ENCODE measurements around the gene SSTR1.

Gene SSTR1

DNA sequence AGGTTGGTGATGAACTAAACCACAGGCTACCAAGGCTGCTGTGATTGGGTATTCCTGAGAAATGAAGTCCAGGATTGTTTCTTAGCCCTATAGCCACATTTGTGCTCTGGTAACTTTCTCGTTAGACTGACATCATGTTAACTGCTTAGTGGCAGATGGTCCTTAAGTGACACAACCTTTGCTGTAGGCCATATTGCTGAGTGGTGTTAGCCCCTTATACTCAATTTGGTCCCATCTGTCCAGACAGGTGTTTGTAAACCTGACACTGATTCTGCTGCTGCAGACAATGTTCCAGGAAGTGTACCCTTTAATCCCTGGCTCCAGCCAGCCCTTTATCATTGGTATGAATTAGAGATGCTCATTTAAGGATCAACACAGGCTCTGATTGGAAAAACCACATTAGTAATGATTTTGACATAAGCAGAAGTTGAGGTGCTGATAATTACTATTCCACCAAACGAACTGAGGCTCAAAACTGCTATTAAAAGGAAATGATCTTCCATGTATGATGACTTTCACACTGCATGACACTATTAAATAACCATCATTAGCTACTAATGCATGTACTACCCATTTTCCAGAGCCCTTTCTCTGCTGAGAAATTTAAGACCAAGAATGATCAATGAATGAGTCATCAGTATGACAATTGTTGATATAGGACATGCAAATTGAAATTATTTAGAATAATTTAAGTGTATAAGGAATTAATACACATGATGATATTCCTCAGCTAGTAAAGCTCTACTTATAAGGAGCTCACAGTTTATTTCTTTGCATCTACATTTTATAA lies 3.6 kb upstream of the SSTR1 start:
- no peak for DNase-seq

DNA sequence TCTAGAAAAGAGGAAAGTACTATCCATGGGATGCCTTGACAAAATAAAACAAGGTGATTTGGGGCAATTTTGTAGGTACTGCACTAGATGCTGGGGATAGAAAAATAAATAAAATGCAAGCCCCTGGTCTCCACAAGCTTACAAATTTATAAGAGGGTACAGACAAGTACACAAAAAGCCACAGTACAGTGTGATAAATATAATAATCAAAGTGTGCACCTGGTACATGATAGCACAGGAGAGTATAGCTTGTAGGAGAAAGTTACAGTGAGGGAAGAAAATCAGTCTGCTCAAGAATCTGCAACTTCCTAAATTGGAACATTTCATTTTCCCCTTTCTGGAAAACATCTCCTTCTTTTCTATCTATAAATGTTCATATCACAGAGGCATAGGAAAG lies 3.0 kb upstream of the SSTR1 start:
- DNase-seq, result no peak

DNA sequence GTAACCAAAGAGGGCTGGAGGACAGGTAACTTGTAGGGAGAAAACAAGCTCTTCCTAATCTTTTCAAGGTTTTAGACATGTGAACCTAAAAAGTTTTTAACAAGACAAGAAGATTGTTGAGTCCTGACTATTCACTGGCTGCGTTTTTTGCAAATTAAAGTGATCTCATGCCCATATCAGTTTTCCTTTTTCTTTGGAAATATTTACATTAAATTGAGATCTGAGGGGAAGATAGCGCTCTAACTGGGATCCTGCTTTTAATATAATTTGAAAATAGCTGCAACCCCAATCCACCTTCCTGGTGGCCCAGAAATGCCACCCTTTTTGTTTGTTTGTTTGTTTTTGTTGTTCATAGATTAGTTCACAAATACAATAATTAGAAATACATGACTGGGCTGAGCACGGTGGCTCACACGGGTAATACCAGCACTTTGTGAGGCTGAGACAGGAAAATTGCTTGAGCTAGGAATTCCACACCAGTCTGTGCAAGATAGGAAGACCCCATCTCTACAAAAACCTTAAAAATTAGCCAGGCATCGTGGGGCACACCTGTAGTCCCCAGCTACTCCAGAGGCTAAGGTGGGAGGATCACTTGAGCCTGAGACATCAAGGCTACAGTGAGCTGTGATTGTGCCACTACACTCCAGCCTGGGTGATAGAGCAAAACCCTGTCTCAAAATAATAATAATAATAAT lies 2.4 kb upstream of the SSTR1 start:
- no peak for DNase-seq

DNA sequence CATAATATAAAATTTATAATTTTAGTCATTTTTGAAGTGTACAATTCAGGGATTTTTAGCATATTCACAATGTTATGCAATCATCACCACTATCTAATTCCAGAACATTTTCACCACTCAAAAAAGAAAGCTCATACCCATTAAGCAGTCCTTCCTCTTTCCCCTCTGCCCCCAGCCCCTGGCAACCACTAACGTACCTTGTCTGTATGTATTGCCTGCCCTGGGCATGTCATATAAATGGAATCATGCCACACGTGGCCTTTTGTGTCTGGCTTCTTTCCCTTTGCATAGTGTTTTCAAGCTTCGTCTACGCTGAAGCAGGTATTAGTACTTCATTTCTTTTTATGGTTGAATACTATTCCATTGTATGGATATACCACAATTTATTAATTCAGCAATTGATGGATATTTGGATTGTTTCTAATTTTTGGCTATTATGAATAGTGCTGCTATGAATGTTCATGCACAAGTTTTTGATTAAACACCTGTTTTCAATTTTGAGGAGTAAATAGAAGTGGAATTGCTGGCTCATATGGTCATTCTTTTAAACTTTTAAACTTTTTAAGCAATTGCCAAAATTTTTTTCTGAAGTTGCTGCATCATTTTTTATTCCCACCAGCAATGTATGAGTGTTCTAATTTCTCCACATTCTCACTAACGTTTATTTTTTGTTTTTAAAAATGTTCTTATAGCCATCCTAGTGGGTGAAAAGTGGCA lies 1.6 kb upstream of the SSTR1 start:
- DNase-seq, result no peak

DNA sequence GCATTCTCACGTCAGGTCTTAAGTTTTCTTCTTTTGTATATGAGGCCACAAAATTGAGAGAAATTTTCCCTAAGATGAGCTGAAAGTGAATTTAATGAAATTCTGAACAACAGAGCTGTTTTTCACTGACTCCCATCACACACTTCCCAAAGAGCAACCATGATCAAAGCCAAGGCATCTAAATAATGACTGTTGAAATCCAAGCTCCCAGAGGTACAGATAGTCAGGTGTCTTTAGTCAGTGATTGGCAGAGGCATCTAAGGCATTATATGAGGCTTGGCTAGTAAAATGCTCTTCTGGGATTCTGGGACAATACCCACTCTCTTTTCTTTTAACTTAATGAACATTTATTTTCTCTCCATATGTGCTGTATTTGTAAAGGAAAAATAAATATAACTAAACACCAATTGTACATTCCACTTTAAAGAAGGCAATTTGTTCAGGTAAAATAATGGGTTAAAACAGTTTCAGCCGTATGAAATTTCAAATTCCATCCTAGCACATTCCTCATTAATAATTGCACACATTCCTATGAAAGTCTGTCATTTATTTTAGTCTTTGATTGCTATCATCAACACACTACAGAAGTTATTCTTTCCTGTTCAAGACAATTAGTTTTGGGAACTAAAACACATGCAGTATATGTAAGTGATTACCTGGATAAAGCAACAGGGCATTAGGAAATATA lies 871 bp upstream of the SSTR1 start:
- DNase-seq, result no peak

DNA sequence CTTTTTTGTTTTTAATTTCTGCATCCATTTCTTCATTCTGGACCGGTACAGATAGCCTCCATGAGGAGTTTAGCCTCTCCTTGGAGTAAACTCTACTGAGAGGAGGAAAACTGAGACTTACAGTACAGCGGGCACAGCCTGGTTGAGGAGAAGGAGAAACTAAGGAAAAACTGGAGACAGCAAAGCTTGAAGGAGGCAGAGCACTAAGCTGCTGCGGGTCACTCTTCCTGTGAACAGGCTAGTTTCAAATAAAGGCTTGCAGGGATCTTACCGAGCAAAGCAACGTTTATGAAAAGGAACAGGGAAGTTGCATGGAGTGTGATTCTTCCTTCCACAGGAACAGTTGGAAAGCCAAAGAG lies 348 bp upstream of the SSTR1 start:
- no peak for DNase-seq

DNA sequence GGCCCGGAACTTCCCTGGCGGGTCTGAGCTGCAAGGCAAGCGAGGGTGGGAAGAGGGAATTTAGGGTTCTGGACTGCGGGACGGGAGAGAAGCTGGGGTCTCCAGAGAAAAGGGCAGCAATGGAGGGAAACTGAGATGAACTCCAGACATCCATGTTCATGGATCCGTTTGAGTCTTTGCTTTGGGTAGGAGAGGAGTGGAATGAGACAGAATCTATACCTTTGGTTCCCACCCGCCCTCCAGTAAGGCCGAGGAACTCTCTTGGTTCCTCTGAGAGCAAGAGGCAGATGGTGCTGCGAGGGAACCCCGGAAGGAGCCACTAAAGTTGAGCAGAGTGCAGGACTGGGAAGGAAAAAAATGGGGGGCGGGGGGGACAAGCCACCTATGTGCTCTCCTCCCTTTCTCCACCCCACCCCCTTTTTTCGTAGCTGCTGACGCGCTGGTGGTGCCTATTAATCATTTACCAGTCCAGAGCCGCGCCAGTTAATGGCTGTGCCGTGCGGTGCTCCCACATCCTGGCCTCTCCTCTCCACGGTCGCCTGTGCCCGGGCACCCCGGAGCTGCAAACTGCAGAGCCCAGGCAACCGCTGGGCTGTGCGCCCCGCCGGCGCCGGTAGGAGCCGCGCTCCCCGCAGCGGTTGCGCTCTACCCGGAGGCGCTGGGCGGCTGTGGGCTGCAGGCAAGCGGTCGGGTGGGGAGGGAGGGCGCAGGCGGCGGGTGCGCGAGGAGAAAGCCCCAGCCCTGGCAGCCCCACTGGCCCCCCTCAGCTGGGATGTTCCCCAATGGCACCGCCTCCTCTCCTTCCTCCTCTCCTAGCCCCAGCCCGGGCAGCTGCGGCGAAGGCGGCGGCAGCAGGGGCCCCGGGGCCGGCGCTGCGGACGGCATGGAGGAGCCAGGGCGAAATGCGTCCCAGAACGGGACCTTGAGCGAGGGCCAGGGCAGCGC lies 1.2 kb downstream of the SSTR1 start:
- DNase-seq, result no peak

DNA sequence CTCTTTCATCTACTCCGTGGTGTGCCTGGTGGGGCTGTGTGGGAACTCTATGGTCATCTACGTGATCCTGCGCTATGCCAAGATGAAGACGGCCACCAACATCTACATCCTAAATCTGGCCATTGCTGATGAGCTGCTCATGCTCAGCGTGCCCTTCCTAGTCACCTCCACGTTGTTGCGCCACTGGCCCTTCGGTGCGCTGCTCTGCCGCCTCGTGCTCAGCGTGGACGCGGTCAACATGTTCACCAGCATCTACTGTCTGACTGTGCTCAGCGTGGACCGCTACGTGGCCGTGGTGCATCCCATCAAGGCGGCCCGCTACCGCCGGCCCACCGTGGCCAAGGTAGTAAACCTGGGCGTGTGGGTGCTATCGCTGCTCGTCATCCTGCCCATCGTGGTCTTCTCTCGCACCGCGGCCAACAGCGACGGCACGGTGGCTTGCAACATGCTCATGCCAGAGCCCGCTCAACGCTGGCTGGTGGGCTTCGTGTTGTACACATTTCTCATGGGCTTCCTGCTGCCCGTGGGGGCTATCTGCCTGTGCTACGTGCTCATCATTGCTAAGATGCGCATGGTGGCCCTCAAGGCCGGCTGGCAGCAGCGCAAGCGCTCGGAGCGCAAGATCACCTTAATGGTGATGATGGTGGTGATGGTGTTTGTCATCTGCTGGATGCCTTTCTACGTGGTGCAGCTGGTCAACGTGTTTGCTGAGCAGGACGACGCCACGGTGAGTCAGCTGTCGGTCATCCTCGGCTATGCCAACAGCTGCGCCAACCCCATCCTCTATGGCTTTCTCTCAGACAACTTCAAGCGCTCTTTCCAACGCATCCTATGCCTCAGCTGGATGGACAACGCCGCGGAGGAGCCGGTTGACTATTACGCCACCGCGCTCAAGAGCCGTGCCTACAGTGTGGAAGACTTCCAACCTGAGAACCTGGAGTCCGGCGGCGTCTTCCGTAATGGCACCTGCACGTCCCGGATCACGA lies 2.2 kb downstream of the SSTR1 start:
- no peak for DNase-seq

DNA sequence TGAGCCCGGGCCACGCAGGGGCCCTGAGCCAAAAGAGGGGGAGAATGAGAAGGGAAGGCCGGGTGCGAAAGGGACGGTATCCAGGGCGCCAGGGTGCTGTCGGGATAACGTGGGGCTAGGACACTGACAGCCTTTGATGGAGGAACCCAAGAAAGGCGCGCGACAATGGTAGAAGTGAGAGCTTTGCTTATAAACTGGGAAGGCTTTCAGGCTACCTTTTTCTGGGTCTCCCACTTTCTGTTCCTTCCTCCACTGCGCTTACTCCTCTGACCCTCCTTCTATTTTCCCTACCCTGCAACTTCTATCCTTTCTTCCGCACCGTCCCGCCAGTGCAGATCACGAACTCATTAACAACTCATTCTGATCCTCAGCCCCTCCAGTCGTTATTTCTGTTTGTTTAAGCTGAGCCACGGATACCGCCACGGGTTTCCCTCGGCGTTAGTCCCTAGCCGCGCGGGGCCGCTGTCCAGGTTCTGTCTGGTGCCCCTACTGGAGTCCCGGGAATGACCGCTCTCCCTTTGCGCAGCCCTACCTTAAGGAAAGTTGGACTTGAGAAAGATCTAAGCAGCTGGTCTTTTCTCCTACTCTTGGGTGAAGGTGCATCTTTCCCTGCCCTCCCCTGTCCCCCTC lies 3.0 kb downstream of the SSTR1 start:
- DNase-seq, result no peak

DNA sequence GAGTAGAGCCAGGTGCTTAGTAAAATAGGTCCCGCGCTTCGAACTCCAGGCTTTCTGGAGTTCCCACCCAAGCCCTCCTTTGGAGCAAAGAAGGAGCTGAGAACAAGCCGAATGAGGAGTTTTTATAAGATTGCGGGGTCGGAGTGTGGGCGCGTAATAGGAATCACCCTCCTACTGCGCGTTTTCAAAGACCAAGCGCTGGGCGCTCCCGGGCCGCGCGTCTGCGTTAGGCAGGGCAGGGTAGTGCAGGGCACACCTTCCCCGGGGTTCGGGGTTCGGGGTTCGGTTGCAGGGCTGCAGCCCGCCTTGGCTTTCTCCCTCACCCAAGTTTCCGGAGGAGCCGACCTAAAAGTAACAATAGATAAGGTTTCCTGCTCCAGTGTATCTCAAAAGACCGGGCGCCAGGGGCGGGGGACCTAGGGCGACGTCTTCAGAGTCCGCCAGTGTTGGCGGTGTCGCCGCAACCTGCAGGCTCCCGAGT lies 3.6 kb downstream of the SSTR1 start:
- no peak for DNase-seq

DNA sequence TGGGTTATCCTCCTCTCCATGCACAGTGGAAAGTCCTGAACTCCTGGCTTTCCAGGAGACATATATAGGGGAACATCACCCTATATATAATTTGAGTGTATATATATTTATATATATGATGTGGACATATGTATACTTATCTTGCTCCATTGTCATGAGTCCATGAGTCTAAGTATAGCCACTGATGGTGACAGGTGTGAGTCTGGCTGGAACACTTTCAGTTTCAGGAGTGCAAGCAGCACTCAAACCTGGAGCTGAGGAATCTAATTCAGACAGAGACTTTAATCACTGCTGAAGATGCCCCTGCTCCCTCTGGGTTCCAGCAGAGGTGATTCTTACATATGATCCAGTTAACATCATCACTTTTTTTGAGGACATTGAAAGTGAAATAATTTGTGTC lies 4.4 kb downstream of the SSTR1 start:
- DNase-seq, result no peak

DNA sequence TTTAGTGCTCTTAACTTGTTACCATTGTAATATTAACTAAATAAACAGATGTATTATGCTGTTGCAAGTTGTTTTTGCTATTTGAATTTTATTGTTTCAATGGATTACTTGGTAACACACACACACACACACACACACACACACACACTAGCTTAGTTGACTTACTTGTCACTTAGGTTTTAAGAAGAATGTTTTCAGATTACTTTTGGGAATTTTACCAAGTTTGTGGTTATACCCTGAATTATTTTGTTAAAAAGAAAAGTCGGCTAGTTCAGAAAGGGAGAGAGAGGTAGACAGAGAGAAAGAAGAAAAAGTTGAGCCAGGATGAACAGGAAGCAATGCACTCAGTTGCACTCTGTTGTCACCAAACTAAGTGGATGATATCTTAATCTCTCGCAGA lies 5.3 kb downstream of the SSTR1 start:
- no peak for DNase-seq

DNA sequence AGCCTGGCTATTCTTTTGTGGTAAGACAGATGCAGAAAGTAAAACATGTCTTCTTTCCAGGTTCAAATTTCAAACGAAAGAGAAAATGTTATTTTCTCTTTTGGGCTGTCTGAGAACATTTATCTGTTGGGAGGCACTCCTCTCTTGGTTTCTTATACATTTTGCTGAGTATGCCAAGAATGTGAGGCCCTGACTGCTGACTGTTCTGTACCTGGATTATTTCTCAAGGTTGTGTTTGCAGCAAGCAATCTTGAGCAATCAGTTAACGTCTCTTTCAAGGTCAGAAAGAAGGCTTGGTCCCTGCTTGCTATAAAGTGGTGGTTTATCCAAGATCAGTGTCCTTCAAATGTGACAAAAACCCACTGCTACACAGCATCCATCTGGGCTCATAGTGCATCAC lies 9.8 kb downstream of the SSTR1 start:
- DNase-seq, result no peak

DNA sequence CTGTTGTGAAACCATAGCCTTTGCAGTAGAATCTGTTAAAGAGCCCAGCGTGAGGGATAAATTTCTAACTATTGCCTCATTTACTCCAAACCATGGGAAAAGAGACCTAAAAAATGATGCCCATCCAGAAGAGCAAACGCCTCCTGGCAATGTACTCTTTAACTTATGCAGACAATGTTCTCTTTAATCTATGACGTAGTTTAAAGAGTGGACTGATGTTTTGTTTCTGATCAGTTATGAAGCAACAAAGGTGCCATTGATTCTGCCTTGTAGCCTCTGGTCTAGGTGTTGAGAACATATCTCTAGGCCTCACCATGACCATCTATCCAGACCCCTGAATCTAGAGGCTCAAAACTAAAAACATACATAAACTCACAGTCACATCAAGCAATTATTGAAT lies 13.4 kb downstream of the SSTR1 start:
- DNase-seq, result no peak

DNA sequence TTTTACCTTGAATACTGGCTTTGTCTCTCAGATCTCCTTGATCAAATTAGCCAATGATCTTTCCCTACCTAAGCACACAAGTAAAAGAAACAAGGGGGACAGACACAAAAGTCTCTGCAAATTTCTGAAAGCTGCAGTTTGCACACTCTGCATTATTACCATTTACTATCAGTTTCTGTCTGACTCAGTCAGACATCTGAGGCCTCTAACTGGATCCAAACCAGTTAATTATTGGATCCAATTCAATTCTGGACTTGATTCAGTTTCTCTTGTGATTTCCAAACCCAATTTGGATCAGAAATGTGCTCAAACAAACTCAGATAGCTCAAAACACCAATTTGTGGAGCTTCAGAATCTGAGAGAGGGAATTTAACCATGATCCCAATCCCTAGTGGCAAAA lies 16.6 kb downstream of the SSTR1 start:
- DNase-seq, result no peak

DNA sequence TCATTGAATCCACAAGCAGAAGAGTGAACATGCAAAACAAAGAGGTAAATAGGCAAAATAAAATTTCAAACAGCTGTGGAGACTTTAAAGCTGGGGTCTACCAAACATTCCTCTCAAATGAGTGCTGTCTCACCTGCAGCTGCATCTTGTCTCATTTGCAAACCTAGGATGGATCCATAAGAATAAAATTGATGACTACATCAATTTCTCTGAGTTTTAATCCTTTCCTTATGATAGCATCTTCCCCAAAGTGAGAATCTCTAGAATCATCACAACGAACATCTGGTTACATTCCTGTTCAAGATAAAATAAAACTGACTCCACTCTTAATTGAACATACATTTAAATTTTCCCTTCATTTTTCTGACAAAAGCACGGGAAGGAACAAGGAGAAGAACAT lies 18.2 kb downstream of the SSTR1 start:
- DNase-seq, result no peak

DNA sequence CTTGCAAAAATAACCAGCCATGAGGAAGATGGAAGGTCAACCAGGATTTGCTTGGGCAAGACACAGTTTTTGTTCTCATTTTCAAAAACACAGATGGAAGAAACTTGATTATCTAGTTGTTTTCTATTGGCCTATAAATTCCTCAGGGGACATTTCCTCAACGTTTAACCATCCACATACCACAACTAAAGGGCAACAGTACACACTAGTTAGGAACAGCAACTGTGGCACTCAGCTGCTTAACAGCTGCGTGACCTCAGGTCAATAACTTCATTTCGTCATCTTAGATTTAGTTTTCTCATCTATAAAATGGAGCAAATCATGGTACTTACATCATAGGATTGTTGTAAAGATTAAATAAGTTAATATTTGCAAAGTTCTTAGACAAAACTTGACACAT lies 18.7 kb downstream of the SSTR1 start:
- no peak for DNase-seq

DNA sequence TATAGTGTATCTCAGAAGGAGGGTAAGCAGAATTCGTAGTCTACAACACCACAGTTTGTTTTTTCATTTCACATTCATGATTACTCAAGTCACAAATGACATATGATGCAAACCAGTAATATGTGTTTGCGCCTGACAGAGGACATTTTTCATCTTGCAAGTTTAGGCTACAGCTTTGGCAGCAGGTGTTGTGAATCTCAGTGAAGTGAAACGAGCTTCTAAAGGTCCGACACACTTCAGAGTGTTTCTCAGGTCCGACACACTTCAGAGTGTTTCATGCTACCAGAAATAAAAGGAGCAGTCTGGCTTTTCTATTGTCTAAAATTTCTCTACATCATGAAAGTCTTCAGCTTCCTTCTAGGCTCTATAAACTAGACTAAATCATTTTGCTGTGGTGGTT lies 25.5 kb downstream of the SSTR1 start:
- no peak for DNase-seq

DNA sequence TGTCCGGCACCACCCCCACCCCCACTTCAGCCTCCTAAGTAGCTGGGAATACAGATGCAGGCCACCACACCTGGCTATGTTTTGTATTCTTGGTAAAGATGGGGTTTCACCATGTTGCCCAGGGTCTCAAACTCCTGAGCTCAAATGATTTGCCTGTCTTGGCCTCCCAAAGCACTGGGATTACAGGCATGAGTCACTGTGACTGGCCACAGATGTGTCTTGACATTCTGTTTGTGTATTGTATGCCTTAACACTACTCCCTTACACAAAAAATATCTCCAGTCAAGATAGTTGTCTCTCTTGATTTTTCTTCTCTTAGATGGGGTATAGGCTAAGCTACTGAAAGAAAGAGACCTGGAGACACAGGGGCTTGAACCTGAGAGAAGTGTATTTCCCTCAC lies 30.6 kb downstream of the SSTR1 start:
- DNase-seq, result no peak

DNA sequence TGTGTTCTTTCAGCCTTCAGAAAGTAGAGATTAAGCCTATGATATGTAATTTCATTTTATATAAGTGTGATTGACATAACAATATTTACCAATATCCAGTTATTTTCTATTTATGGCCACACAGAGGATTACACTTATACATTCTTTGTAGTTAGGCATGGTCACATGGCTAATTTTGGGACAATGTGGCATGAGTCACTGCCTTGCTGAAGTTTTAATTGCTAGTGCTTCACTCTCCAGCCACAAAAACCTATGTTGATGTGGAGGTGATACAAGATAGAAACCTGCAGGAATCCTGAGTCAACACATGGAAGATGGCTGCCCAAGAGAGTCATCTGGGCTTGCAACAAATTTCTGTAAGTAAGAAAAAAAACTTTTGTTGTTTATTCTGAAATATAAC lies 31.2 kb downstream of the SSTR1 start:
- DNase-seq, result no peak

Data from SIG-M5 (cell line).